Skin of body (tissue), 2 donors: ENCODE measurements around the gene PIK3CD. TPM values are rescaled to one million over a fixed set of nuclear protein-coding genes. Genes with fewer than 3 reads are reported as not detected.

Experiments
- DNase-seq: peaks from one replicate; lab custom pipeline; 2025; lab: John Stamatoyannopoulos, UW
- total RNA-seq: library from RNA; depleted of rRNA; stranded (reverse); fragments of >200 nt; gene quantifications from one replicate; pipeline ENCODE4 v1.2.3, GENCODE V29; 2014

Gene PIK3CD
- total RNA-seq, 1 donor from 2014 or later = 3.8 TPM

DNA sequence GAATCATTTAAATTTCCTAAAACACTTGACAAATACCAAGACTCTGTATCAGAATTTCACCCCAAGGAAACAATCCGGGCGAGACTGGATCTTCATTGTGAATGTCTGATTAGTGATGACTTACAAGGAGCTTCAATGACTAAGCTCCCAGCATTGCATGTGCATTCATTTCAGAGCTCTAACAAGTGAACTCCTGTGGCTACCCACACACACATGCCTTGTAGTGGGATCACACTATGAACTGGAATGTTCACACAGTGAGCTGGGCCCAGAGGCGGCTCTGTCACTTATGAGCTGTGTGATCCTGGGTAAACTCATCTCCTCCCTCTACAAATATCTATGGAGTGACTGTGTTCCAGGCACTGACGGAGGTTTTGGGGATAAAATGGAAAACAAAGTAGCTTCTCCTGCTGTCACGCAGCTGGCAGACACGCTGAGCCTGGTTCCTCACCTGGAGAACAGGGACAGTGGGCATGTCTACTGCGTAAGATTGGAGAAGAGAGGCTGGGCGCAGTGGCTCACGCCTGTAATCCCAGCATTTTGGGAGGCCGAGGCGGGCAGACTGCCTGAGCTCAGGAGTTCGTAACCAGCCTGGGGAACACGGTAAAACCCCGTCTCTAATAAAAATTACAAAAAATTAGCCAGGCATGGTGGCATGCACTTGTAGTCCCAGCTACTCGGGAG is 115.4 kb downstream of the PIK3CD start:
- no peak for DNase-seq

DNA sequence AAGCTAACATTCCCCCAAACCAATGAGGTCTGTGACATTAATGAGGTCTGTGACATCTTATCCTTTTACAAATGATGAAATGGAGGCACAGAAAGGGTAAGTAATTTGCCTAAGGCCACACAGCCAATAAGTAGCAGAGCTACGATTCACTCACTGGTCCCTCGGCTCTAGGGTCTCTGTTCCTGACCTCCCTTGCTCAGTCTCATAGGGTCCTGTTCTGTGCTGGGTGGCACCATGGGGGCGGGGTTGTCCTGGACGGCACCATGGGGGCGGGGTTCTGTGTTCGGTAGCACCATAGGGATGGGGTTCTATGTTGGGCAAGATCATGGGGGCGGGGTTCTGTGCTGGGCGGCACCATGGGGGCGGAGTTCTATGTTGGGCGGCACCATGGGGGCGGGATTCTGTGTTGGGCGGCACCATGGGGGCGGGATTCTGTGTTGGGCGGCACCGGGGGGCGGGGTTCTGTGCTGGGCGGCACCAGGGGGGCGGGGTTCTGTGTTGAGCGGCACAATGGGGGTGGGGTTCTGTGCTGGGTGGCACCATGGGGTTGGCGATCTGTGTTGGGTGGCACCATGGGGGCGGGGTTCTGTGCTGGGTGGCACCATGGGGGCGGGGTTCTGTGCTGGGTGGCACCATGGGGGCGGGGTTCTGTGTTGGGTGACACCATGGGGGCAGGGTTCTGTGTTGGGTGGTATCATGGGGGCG is 116.6 kb downstream of the PIK3CD start:
- DNase-seq = no peak

DNA sequence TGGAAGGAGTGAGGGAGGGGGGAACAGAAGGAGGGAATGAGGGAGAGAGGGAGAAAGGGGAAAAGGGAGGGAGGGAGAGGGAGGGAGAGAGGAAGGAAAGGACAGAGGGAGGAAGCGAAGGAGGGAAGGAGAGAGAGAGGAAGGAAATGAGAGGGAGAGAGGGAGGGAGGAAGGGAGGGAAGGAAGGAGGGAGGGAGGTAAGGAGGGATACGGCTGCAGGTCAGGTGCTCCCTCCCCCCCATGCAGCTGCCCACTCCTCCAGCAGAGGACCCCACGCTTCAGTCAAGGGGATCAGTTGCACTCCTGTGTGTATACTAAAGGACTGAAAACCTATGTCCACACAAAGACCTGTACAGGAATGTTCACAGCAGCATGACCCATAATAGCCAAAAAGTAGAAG is 117.5 kb downstream of the PIK3CD start:
- DNase-seq = no peak

DNA sequence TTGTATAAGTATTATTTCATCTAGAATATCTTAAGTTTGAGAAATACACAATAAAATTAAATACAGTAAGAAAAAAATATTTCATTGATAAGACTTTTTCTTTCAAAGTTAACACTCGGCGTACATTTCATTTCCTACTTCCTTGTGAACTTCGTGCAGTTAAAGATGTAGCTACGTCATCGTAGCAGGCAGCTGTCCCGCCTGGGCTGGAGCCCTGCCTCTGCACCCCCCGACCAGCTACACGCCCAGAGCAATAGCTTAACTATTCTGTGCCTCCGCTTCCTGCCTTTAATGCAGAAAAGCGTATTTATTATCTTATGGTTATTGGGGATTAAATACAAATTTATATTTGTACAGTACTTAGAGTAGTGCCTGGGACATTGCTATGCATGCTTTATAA is 118.8 kb downstream of the PIK3CD start:
- DNase-seq = no peak

DNA sequence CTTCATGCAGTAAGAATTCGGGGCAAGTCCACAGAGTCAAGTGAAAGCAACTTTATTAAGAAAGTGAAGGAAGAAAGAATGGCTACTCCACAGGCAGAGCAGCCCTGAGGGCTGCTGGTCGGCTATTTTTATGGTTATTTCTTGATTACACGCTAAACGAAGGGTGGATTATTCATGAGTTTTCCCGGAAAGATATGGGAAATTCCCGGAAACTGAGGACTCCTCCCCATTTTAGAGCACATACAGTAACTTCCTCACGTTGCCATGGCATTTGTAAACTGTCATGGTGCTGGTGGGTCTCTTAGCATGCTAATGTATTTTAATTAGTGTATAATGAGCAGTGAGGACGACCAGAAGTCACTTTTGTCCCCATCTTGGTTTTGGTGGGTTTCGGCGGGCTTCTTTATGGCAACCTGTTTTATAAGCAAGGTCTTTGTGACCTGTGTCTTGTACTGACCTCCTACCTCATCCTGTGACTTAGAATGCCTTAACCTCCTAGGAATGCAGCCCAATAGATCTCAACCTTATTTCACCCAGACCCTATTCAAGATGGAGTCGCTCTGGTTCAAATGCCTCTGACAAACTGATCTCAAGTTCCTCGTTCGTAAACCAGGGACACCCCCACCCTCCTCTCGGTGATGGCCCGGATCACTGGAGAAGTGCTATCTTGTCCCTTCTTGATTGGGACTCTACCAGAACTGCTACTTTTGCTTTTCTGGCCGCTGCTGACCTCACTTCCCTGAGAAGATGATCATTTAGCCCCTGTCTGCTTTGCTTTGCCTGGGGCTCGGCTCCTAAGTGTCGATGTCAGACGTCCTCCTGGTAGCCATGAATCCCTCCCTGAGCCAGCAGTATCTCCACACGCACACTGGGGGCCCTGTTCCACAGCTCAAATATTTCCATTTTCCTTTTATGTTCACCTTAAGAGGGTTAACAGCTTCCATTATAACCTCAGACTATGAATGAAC is 123.5 kb downstream of the PIK3CD start:
- DNase-seq = no peak

DNA sequence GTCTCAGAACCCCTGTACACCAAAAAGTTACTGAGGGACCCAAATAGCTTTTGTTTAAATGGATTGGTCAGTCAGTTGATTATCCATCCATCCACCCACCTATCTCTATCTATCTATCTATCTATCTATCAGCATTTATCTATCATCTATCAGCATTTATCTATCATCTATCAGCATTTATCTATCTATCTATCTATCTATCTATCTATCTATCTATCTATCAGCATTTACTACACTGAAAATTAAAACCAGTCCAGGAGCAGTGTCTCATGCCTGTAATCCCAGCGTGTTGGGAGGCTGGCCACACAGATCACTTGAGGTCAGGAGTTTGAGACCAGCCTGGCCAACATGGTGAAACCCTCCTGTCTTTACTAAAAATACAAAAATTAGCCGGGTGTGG is 125.2 kb downstream of the PIK3CD start:
- DNase-seq = no peak

Other genes with a start within 250 kb of the PIK3CD start
- gene SLC25A33, start 112.3 kb upstream of the PIK3CD start, total RNA-seq = 4.5 TPM
- gene TMEM201, start 62.8 kb upstream of the PIK3CD start, total RNA-seq = 4.1 TPM
- gene CLSTN1, start 172.2 kb downstream of the PIK3CD start, total RNA-seq = 62.7 TPM